Astrocyte of the spinal cord (primary cell): ENCODE data around the gene CASZ1.

Experiments used
- DNase-seq: peaks from one replicate; pipeline ENCODE4 v3.0.0; 2011; ENCODE audit warnings: low read depth, low spot score
- H3K4me3 ChIP-seq: 2 replicates; pipeline ENCODE4 v1.5.1; 2011; ENCODE audit warnings: low read depth, mild to moderate bottlenecking, low read length, moderate library complexity
- CTCF ChIP-seq: IDR thresholded peaks from 2 replicates; pipeline ENCODE4 v1.5.1; 2012; ENCODE audit warnings: low read depth, mild to moderate bottlenecking, low read length, inconsistent platforms
- in situ Hi-C: cut with HindIII; loops from 2 replicates; pipeline ENCODE4 v1.10.0; 2017; ENCODE audit warnings: low sequenced_read_pairs

CASZ1 gene

GRCh38 chr1:10706376-10706913 is 90.0 kb downstream of the CASZ1 start:
- H3K4me3 ChIP-seq, result no peak overlapping the region
- no peak for DNase-seq
- in situ Hi-C loops, result no loop called here
- TF ChIP-seq CTCF, result no peak

- TF ChIP-seq CTCF, result no peak
- DNase-seq, result no peak
- in situ Hi-C loops, result no loop called here
- H3K4me3 ChIP-seq, result no peak overlapping the region
Measured at GRCh38 chr1:10705953-10706352, 90.5 kb downstream of the CASZ1 start.

GRCh38 chr1:10704368-10704882 is 92.0 kb downstream of the CASZ1 start:
- no peak for DNase-seq
- no peak for TF ChIP-seq CTCF
- in situ Hi-C loops, result no loop called here
- no peak overlapping the region for H3K4me3 ChIP-seq

GRCh38 chr1:10703702-10704101 is 92.7 kb downstream of the CASZ1 start:
- H3K4me3 ChIP-seq, result no peak overlapping the region
- no peak for TF ChIP-seq CTCF
- no peak for DNase-seq
- in situ Hi-C loops, result no loop called here

GRCh38 chr1:10701145-10701544 is 95.3 kb downstream of the CASZ1 start:
- no peak for DNase-seq
- H3K4me3 ChIP-seq, result no peak overlapping the region
- in situ Hi-C loops, result no loop called here
- TF ChIP-seq CTCF, result no peak

GRCh38 chr1:10699470-10699835 is 97.0 kb downstream of the CASZ1 start:
- no peak for DNase-seq
- TF ChIP-seq CTCF, result no peak
- in situ Hi-C loops, result no loop called here
- H3K4me3 ChIP-seq, result no peak overlapping the region
